Epithelial cell of esophagus (primary cell): ENCODE results near the gene SH2B3.

ENCODE experiments used
- DNase-seq: peaks from one replicate; pipeline ENCODE4 v3.0.0; 2010; ENCODE audit warnings: low read depth
- H3K4me3 ChIP-seq: 2 replicates; pipeline ENCODE4 v1.5.1; 2011; ENCODE audit warnings: mild to moderate bottlenecking, low read length, control low read depth
- CTCF ChIP-seq: IDR thresholded peaks from 2 replicates; pipeline ENCODE4 v1.5.1; 2011; ENCODE audit warnings: low read depth, mild to moderate bottlenecking, low read length, control low read depth, inconsistent platforms; ENCODE audit not compliant: insufficient read depth; ENCODE audit errors: missing control alignments

SH2B3 gene

GRCh38 chr12:111436266-111436665 lies 30.5 kb downstream of the SH2B3 start:
- no peak for DNase-seq
- no peak overlapping the region for H3K4me3 ChIP-seq
- TF ChIP-seq CTCF, result no peak

- no peak for TF ChIP-seq CTCF
- H3K4me3 ChIP-seq, result no peak overlapping the region
- DNase-seq, result no peak
Observed at GRCh38 chr12:111436811-111437210, 31.1 kb downstream of the SH2B3 start.

- peak; percentile 85 for DNase-seq
- H3K4me3 ChIP-seq, result no peak overlapping the region
- no peak for TF ChIP-seq CTCF
Observed at GRCh38 chr12:111437816-111438454, 32.2 kb downstream of the SH2B3 start.

- TF ChIP-seq CTCF, result no peak
- H3K4me3 ChIP-seq, result no peak overlapping the region
- peak; percentile 82 for DNase-seq
Observed at GRCh38 chr12:111438481-111438880, 32.8 kb downstream of the SH2B3 start.

GRCh38 chr12:111439657-111440151 lies 34.0 kb downstream of the SH2B3 start:
- DNase-seq, result no peak
- TF ChIP-seq CTCF, result no peak
- no peak overlapping the region for H3K4me3 ChIP-seq

GRCh38 chr12:111440152-111440551 lies 34.4 kb downstream of the SH2B3 start:
- TF ChIP-seq CTCF, result no peak
- no peak for DNase-seq
- no peak overlapping the region for H3K4me3 ChIP-seq

- no peak for DNase-seq
- no peak overlapping the region for H3K4me3 ChIP-seq
- no peak for TF ChIP-seq CTCF
Observed at GRCh38 chr12:111440631-111441030, 34.9 kb downstream of the SH2B3 start.
